Measurements from ENCODE around the gene ISCU. TPM values are rescaled to one million over a fixed set of nuclear protein-coding genes. Genes with fewer than 3 reads are reported as not detected.
A peak's percentile ranks its signal among the peaks of the same experiment; 100 is the strongest.

ISCU gene
- total RNA-seq, 1 donor from 2014 or later = 48.4 TPM

DNA sequence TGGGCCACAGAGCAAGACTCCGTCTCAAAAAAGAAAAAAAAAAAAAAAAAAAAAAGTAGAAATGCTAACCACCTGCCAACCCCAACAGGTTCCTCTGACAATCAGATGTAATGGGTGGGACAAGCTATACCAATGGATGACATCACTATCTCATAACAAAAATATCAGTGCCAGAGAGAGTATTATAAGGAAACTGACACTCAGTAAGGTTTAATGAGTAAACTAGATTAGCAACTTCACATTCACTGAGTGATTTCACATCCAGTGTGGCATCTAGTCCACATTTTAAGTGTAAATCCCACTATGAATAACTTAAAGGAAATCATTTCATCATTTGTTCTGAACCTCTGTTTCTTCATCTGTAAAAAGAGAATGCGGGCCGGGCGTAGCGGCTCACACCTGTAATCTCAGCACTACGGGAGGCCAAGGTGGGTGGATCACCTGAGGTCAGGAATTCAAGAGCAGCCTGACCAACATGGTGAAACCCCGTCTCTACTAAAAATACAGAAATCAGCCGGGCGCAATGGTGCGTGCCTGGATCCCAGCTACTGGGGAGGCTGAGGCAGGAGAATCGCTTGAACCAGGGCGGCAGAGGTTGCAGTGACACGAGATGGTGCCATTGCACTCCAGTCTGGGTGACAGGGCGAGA, 3.3 kb upstream of the ISCU start:
- Mint-ChIP-seq H3K27me3 (ENCODE audit: unreplicated experiment) (peaks cover 4% of the 10 kb centered on the region), H3K4me1 (ENCODE audit: low read depth, unreplicated experiment) (peaks cover 11% of the 10 kb centered on the region), H3K9me3 (ENCODE audit: unreplicated experiment) (peaks cover 2% of the 10 kb centered on the region), H3K4me3 (ENCODE audit: unreplicated experiment) (peak overlapping the region; percentile 100), H3K27ac (ENCODE audit: unreplicated experiment) (peak overlapping the region; percentile 38), H3K36me3 (ENCODE audit: unreplicated experiment) (no peaks in the 10 kb centered on the region)
- no peak for TF ChIP-seq CTCF (IDR thresholded peaks at IDR 0.05; ENCODE audit: partially characterized antibody, unreplicated experiment)
- DNase-seq = no peak

- no peak for TF ChIP-seq CTCF (IDR thresholded peaks at IDR 0.05; ENCODE audit: partially characterized antibody, unreplicated experiment)
- Mint-ChIP-seq H3K36me3 (ENCODE audit: unreplicated experiment) (no peaks in the 10 kb centered on the region), H3K4me3 (ENCODE audit: unreplicated experiment) (peak overlapping the region; percentile 100), H3K9me3 (ENCODE audit: unreplicated experiment) (peaks cover 2% of the 10 kb centered on the region), H3K4me1 (ENCODE audit: low read depth, unreplicated experiment) (peaks cover 13% of the 10 kb centered on the region), H3K27me3 (ENCODE audit: unreplicated experiment) (peaks cover 4% of the 10 kb centered on the region), H3K27ac (ENCODE audit: unreplicated experiment) (peak overlapping the region; percentile 100)
- no peak for DNase-seq
These were observed 2.6 kb upstream of the ISCU start for GRCh38 chr12:108559748-108560147.

- Mint-ChIP-seq H3K27ac (ENCODE audit: unreplicated experiment) (peak overlapping the region; percentile 100), H3K4me3 (ENCODE audit: unreplicated experiment) (peak overlapping the region; percentile 100), H3K27me3 (ENCODE audit: unreplicated experiment) (peaks cover 4% of the 10 kb centered on the region), H3K4me1 (ENCODE audit: low read depth, unreplicated experiment) (peaks cover 16% of the 10 kb centered on the region), H3K9me3 (ENCODE audit: unreplicated experiment) (peaks cover 2% of the 10 kb centered on the region), H3K36me3 (ENCODE audit: unreplicated experiment) (no peaks in the 10 kb centered on the region)
- no peak for TF ChIP-seq CTCF (IDR thresholded peaks at IDR 0.05; ENCODE audit: partially characterized antibody, unreplicated experiment)
- DNase-seq = no peak
These were observed 2.1 kb upstream of the ISCU start for GRCh38 chr12:108560321-108560721.

GRCh38 chr12:108560752-108561719, 1.4 kb upstream of the ISCU start, which contains the start of gene SART3:
SART3 (minus strand) TSS chr12:108561173; CDS start chr12:108561154, 19 bp downstream.
- Mint-ChIP-seq H3K27me3 (ENCODE audit: unreplicated experiment) (peaks cover 4% of the 10 kb centered on the region), H3K27ac (ENCODE audit: unreplicated experiment) (peak within 1 kb of the TSS; percentile 100), H3K4me1 (ENCODE audit: low read depth, unreplicated experiment) (peaks cover 21% of the 10 kb centered on the region), H3K4me3 (ENCODE audit: unreplicated experiment) (peak within 1 kb of the TSS; percentile 100), H3K9me3 (ENCODE audit: unreplicated experiment) (peaks cover 2% of the 10 kb centered on the region), H3K36me3 (ENCODE audit: unreplicated experiment) (no peaks in the 10 kb centered on the region)
- TF ChIP-seq CTCF (IDR thresholded peaks at IDR 0.05; ENCODE audit: partially characterized antibody, unreplicated experiment) = no peak
- peak; percentile 82 for DNase-seq

Data from glutamatergic neuron (in vitro differentiated cells).